Astrocyte of the cerebellum (primary cell): ENCODE data around the gene INTS11.
"Not testable (repeated sequence)": the region's sequence is repeated elsewhere in the genome, so short reads cannot be mapped to it uniquely, and the experiment has no call there.

Experiments
- DNase-seq: peaks from one replicate; pipeline ENCODE4 v3.0.0-alpha.2; 2011; ENCODE audit warnings: low read depth
- H3K4me3 ChIP-seq: 2 replicates; pipeline ENCODE4 v1.5.1; 2011; ENCODE audit warnings: mild to moderate bottlenecking, low read depth, low read length, moderate library complexity
- in situ Hi-C: cut with HindIII; loops from 2 replicates; pipeline ENCODE4 v1.10.0; 2017; ENCODE audit warnings: low sequenced_read_pairs
- TF ChIP-seq, protein P1 (sequence below): IDR thresholded peaks from 2 replicates; pipeline ENCODE4 v1.5.1; 2012; ENCODE audit warnings: low read length, low read depth, moderate library complexity, mild to moderate bottlenecking; ENCODE audit errors: missing control alignments

INTS11 gene

GRCh38 chr1:1318131-1318652 is 6.3 kb downstream of the INTS11 start:
- in situ Hi-C loops = no loop called here

GRCh38 chr1:1317420-1317819 is 7.0 kb downstream of the INTS11 start:
- no peak overlapping the region for H3K4me3 ChIP-seq
- in situ Hi-C loops = no loop called here
- no peak for DNase-seq
- TF ChIP-seq, protein P1, sequence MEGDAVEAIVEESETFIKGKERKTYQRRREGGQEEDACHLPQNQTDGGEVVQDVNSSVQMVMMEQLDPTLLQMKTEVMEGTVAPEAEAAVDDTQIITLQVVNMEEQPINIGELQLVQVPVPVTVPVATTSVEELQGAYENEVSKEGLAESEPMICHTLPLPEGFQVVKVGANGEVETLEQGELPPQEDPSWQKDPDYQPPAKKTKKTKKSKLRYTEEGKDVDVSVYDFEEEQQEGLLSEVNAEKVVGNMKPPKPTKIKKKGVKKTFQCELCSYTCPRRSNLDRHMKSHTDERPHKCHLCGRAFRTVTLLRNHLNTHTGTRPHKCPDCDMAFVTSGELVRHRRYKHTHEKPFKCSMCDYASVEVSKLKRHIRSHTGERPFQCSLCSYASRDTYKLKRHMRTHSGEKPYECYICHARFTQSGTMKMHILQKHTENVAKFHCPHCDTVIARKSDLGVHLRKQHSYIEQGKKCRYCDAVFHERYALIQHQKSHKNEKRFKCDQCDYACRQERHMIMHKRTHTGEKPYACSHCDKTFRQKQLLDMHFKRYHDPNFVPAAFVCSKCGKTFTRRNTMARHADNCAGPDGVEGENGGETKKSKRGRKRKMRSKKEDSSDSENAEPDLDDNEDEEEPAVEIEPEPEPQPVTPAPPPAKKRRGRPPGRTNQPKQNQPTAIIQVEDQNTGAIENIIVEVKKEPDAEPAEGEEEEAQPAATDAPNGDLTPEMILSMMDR = no peak

More at GRCh38 chr1:1318131-1318652, 6.3 kb downstream of the INTS11 start:
- H3K4me3 ChIP-seq = no peak overlapping the region
- TF ChIP-seq, protein P1 = no peak
- DNase-seq = peak; percentile 94

GRCh38 chr1:1316199-1316598 is 8.3 kb downstream of the INTS11 start:
- in situ Hi-C loops = not testable (repeated sequence)

GRCh38 chr1:1315435-1315954 is 9.0 kb downstream of the INTS11 start:
- no peak for DNase-seq
- in situ Hi-C loops = no loop called here
- TF ChIP-seq, protein P1 = no peak
- no peak overlapping the region for H3K4me3 ChIP-seq

More at GRCh38 chr1:1316199-1316598, 8.3 kb downstream of the INTS11 start:
- not testable (repeated sequence) for H3K4me3 ChIP-seq, DNase-seq

- no peak for DNase-seq
- in situ Hi-C loops = no loop called here
- TF ChIP-seq, protein P1 = no peak
- H3K4me3 ChIP-seq = no peak overlapping the region
Measured at GRCh38 chr1:1314678-1315335, 9.7 kb downstream of the INTS11 start.

DNA sequence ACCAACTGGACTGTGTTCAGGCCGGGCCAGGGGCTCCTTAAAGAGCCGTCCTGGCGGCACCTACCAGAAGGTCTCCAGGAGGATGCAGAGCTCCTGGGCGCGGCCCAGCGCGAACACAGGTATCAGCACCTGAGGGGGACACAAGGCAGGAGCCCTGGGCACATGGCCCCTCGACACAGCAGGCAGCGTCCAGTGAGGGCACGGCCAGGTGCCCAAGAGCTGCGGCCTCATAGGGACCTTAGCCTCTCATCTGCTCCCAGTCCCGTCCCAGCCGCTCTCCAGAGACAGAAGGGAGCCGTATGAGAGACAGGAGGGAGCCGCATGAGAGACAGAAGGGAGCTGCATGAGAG is 10.2 kb downstream of the INTS11 start:
- TF ChIP-seq, protein P1 = no peak
- no peak overlapping the region for H3K4me3 ChIP-seq
- no peak for DNase-seq
- in situ Hi-C loops = no loop called here

DNA sequence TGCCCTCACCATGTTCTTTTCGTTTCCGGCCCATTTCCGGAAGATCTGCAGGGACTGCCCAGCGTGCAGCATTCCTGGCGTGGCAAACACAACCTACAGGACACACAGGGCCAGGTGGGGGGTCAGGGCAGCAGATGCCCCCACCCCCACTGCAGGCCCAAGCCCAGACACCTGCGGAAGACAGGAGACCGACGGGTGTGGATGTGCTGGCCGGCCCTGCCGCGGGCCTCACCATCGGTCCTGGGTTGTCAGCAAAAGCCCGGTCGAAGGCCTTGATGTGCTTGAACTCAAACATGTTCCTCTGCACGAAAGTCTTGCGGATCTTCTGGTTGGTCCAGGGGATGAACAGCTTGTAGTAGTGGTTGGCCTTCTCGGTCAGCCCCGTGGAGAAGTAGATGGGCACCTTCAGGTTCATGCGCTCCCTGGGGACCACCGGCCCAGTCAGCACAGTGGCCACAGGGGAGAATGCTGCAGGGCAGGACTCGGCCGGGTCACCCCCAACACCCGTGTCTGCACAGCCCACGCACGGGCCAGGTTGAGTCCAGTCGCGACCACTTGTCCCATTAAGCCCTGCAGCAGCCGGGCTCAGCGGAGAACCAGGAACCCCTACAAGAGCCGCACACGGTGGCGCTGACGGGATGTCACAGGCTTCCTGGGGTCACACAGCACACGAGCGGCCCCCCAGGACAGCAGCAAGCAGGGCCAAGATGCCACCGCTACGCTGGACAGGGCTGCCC is 10.8 kb downstream of the INTS11 start:
- no peak overlapping the region for H3K4me3 ChIP-seq
- no peak for DNase-seq
- TF ChIP-seq, protein P1 = no peak
- in situ Hi-C loops = no loop called here
